Stimulated activated CD8-positive, alpha-beta memory T cell treated with anti-CD3 and anti-CD28 coated beads, Interleukin-2, amount 100 ng/mL, for 48 hours (primary cell): Measurements from ENCODE around the gene DOCK4.

Experiments used
- DNase-seq, 2 donors: peaks; one replicate each; pipeline ENCODE4 v3.0.0-alpha.2; 2020; ENCODE audit warnings: low read depth in 2 of 2

Gene DOCK4

GRCh38 chr7:112013274-112013673 is 192.9 kb downstream of the DOCK4 start:
- DNase-seq: no peak

- no peak for DNase-seq
Measured at GRCh38 chr7:112012242-112012641, 194.0 kb downstream of the DOCK4 start.

GRCh38 chr7:112010994-112011393 is 195.2 kb downstream of the DOCK4 start:
- no peak for DNase-seq

GRCh38 chr7:112010109-112010508 is 196.1 kb downstream of the DOCK4 start:
- DNase-seq: no peak

GRCh38 chr7:112009081-112009480 is 197.1 kb downstream of the DOCK4 start:
- DNase-seq: no peak

GRCh38 chr7:112007185-112007584 is 199.0 kb downstream of the DOCK4 start:
- no peak for DNase-seq

- no peak for DNase-seq
Measured at GRCh38 chr7:112006071-112006470, 200.1 kb downstream of the DOCK4 start.

GRCh38 chr7:112005205-112005775 is 200.9 kb downstream of the DOCK4 start:
- DNase-seq: no peak

- no peak for DNase-seq
Measured at GRCh38 chr7:112001091-112001826, 204.9 kb downstream of the DOCK4 start.

- DNase-seq: no peak
Measured at GRCh38 chr7:111998326-111998725, 207.9 kb downstream of the DOCK4 start.

- DNase-seq: no peak
Measured at GRCh38 chr7:111997546-111997945, 208.7 kb downstream of the DOCK4 start.

GRCh38 chr7:111992601-111993000 is 213.6 kb downstream of the DOCK4 start:
- no peak for DNase-seq

GRCh38 chr7:111990643-111991042 is 215.6 kb downstream of the DOCK4 start:
- no peak for DNase-seq

GRCh38 chr7:111987886-111988285 is 218.3 kb downstream of the DOCK4 start:
- DNase-seq: no peak

GRCh38 chr7:111987115-111987826 is 218.9 kb downstream of the DOCK4 start:
- DNase-seq: no peak

- DNase-seq: no peak
Measured at GRCh38 chr7:111986601-111987000, 219.6 kb downstream of the DOCK4 start.

GRCh38 chr7:111985798-111986197 is 220.4 kb downstream of the DOCK4 start:
- DNase-seq: no peak

GRCh38 chr7:111982804-111983203 is 223.4 kb downstream of the DOCK4 start:
- no peak for DNase-seq

GRCh38 chr7:111982133-111982532 is 224.1 kb downstream of the DOCK4 start:
- no peak for DNase-seq

- no peak for DNase-seq
Measured at GRCh38 chr7:111980725-111981124, 225.5 kb downstream of the DOCK4 start.

GRCh38 chr7:111975346-111975745 is 230.9 kb downstream of the DOCK4 start:
- no peak for DNase-seq

GRCh38 chr7:111960984-111961383 is 245.2 kb downstream of the DOCK4 start:
- no peak for DNase-seq

- no peak for DNase-seq
Measured at GRCh38 chr7:111958896-111959295, 247.3 kb downstream of the DOCK4 start.
